ENCODE data around the gene SDF2L1.
"Not testable (repeated sequence)": the region's sequence is repeated elsewhere in the genome, so short reads cannot be mapped to it uniquely, and the experiment has no call there.

The SDF2L1 gene

GRCh38 chr22:21611210-21611977 is 30.7 kb upstream of the SDF2L1 start:
- no peak for TF ChIP-seq CTCF (IDR thresholded peaks at IDR 0.05; ENCODE audit: low read depth, low read length, missing control alignments)
- in situ Hi-C loops (cut with HindIII; ENCODE audit: low sequenced_read_pairs): no loop called here
- no peak overlapping the region for H3K4me3 ChIP-seq (ENCODE audit: low read depth, low read length)
- no peak for DNase-seq (ENCODE audit: low read depth)

- DNase-seq (ENCODE audit: low read depth): no peak
- TF ChIP-seq CTCF (IDR thresholded peaks at IDR 0.05; ENCODE audit: low read depth, low read length, missing control alignments): no peak
- in situ Hi-C loops (cut with HindIII; ENCODE audit: low sequenced_read_pairs): no loop called here
- H3K4me3 ChIP-seq (ENCODE audit: low read depth, low read length): no peak overlapping the region
These were observed 29.2 kb upstream of the SDF2L1 start for GRCh38 chr22:21612858-21613257.

GRCh38 chr22:21613553-21614233 is 28.4 kb upstream of the SDF2L1 start:
- no peak for DNase-seq (ENCODE audit: low read depth)
- H3K4me3 ChIP-seq (ENCODE audit: low read depth, low read length): no peak overlapping the region
- in situ Hi-C loops (cut with HindIII; ENCODE audit: low sequenced_read_pairs): no loop called here
- TF ChIP-seq CTCF (IDR thresholded peaks at IDR 0.05; ENCODE audit: low read depth, low read length, missing control alignments): no peak

GRCh38 chr22:21615731-21616130 is 26.4 kb upstream of the SDF2L1 start:
- TF ChIP-seq CTCF (IDR thresholded peaks at IDR 0.05; ENCODE audit: low read depth, low read length, missing control alignments): no peak
- in situ Hi-C loops (cut with HindIII; ENCODE audit: low sequenced_read_pairs): no loop called here
- no peak overlapping the region for H3K4me3 ChIP-seq (ENCODE audit: low read depth, low read length)
- DNase-seq (ENCODE audit: low read depth): no peak

GRCh38 chr22:21617337-21617736 is 24.8 kb upstream of the SDF2L1 start:
- H3K4me3 ChIP-seq (ENCODE audit: low read depth, low read length); in situ Hi-C loops (cut with HindIII; ENCODE audit: low sequenced_read_pairs); DNase-seq (ENCODE audit: low read depth): not testable (repeated sequence)

GRCh38 chr22:21621025-21621424 is 21.1 kb upstream of the SDF2L1 start:
- no peak for DNase-seq (ENCODE audit: low read depth)
- H3K4me3 ChIP-seq (ENCODE audit: low read depth, low read length): no peak overlapping the region
- no peak for TF ChIP-seq CTCF (IDR thresholded peaks at IDR 0.05; ENCODE audit: low read depth, low read length, missing control alignments)
- in situ Hi-C loops (cut with HindIII; ENCODE audit: low sequenced_read_pairs): no loop called here

Measured in astrocyte of the cerebellum (primary cell).